GM21717 (cell line): ENCODE results near the gene SMCO4.

Source experiments
- ATAC-seq: cut with Tn5 transposase; IDR thresholded peaks from one replicate; pipeline ENCODE4 v1.9.1; 2021; ENCODE audit warnings: mild to moderate bottlenecking, moderate library complexity; ENCODE audit not compliant: unreplicated experiment

The SMCO4 gene

GRCh38 chr11:93529707-93530467 is 13.3 kb downstream of the SMCO4 start:
- ATAC-seq, result peak; percentile 44

GRCh38 chr11:93528757-93529645 is 14.2 kb downstream of the SMCO4 start:
- no peak for ATAC-seq

GRCh38 chr11:93528252-93528651 is 14.9 kb downstream of the SMCO4 start:
- no peak for ATAC-seq

- peak; percentile 7 for ATAC-seq
Observed at GRCh38 chr11:93526641-93527583, 16.3 kb downstream of the SMCO4 start.

GRCh38 chr11:93526346-93526633 is 16.9 kb downstream of the SMCO4 start:
- peak; percentile 26 for ATAC-seq

GRCh38 chr11:93525601-93526345 is 17.4 kb downstream of the SMCO4 start:
- peak; percentile 29 for ATAC-seq

GRCh38 chr11:93524858-93525257 is 18.3 kb downstream of the SMCO4 start:
- ATAC-seq, result no peak

- ATAC-seq, result peak; percentile 44
Observed at GRCh38 chr11:93524173-93524536, 19.0 kb downstream of the SMCO4 start.

GRCh38 chr11:93520726-93521509 is 22.3 kb downstream of the SMCO4 start:
- no peak for ATAC-seq

- no peak for ATAC-seq
Observed at GRCh38 chr11:93519179-93519578, 24.0 kb downstream of the SMCO4 start.

GRCh38 chr11:93518081-93518480 is 25.1 kb downstream of the SMCO4 start:
- no peak for ATAC-seq

- ATAC-seq, result no peak
Observed at GRCh38 chr11:93517611-93518010, 25.6 kb downstream of the SMCO4 start.

- ATAC-seq, result no peak
Observed at GRCh38 chr11:93517041-93517440, 26.1 kb downstream of the SMCO4 start.

- no peak for ATAC-seq
Observed at GRCh38 chr11:93515441-93516025, 27.7 kb downstream of the SMCO4 start.

- ATAC-seq, result no peak
Observed at GRCh38 chr11:93514712-93515111, 28.5 kb downstream of the SMCO4 start.

GRCh38 chr11:93513772-93514171 is 29.4 kb downstream of the SMCO4 start:
- ATAC-seq, result no peak

GRCh38 chr11:93512949-93513667 is 30.1 kb downstream of the SMCO4 start:
- ATAC-seq, result peak; percentile 70

- ATAC-seq, result peak; percentile 86
Observed at GRCh38 chr11:93512073-93512475, 31.1 kb downstream of the SMCO4 start.
